ENCODE data around the gene FZD4.
A peak's percentile ranks its signal among the peaks of the same experiment; 100 is the strongest.
"Not testable (repeated sequence)": the region's sequence is repeated elsewhere in the genome, so short reads cannot be mapped to it uniquely, and the experiment has no call there.

The FZD4 gene

DNA sequence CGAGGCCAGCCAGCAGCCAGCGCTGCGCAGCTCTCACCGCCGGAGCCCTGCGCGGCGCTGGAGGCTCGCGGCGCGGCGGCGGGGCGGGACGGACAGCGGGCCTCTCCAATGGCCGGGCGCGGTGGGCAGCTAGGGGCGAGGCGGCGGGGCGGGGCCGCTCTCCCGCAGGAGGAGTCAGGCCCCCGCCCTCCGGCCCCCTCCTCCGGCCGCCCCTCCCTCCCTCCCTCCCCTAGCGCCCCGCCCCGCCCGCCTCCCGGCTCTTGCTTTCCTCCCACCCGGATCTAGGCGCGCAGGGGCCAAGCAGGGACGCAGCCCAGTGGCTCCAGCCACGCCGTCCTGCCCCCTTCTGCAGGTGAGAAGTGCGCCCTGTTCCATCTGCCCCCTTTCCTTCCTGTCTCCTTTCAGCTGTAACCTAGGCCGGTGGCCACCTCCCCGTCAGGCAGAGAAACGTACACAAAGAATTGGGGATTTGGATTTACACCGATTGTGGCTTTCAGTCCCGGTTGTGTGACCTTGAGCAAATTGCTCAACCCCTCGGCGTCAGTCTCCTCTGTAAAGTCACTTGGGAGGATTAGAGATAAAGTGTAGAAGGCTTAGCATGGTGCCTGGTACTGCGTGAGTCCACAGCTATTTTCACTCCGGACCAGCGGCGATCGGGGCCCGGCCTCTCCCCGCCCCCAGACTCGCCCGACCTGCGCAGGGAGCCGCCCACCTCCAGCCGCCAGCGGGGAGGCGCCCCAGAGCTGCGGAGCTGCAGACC lies at the start of gene FZD4:
TSS of gene FZD4 (minus strand) at position 35 of the 760 bp plus-strand sequence. CDS start 310 bp downstream, outside the sequence.
- DNase-seq (ENCODE audit: low read depth in 2 of 3, low spot score in 2 of 3): peak; percentile 18 to 46 (median 32)

DNA sequence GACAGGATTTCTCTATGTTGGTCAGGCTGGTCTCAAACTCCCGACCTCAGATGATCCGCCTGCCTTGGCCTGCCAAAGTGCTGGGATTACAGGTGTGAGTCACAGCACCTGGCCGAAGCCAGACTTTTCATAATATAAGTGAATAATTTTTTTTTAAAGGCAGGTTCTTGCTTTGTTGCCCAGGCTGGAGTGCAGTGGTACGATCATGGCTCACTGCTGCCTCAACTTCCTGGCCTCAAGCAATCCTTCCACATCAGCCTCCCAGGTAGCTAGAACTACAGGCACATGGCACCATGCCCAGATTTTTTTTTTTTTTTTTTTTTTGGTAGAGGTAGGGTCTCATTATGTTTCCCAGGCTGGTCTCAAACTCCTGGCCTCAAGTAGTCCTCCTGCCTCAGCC lies 49.1 kb upstream of the FZD4 start:
- DNase-seq (ENCODE audit: low read depth in 2 of 3, low spot score in 2 of 3): not testable (repeated sequence)

DNA sequence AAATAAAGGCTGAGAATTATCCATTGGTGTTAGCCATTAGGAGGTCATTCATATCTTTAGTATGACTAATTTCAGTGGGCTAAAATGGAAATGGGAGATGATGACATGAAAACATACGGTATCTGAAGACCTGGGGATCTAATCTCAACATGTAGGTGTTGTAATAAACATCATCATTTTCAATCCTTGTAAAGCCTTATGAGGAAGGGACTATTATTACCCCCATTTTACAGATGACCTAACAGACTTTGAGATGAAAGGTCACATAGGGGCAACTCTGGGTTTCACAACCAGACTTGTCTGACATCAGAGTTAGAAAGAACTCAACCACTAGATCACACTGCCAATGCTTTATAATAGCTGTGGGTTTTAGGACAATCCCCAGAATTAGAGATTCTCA lies 47.7 kb upstream of the FZD4 start:
- DNase-seq (ENCODE audit: low read depth in 2 of 3, low spot score in 2 of 3): no peak

DNA sequence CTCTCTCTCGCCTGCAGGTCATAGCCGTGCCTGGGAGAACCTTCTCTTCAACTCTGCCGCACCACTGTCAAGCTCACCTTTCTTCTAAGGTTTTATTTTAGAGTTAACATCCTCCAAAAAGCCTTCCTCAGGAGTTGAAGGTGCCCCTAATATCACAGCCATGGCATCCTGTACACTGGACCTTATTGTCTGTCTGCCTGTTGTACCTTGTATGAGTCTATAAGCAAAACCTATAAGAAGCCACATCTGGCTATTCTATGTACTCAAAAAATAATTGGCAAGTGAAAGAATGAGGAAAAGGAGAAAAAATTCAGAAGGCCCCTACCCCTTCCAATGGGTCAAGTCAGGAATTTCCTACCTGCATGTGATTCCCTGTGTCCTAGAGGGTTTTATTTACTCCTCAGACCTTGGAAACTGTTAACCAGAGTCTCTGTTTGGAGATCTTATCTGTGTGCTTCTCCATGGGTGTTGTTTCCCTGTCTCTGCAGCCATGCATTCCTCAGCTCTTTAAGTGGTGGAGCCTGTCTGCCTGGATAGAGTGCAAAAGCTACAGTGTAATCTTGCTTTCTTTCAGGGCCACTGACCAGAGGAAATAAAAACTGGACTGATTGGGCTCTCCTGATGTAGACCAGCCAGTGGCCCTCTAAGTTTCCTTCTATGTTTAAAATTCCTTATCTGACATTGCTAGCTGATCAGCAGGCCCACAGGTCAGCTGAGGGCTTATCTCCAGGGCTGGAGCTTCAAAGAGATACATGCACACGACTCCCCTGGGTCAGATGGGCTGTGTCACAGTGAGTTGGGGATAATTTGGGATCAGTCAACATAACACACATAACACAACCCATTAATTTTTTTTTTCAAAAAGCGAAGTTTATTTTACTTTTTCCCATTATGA lies 44.9 kb upstream of the FZD4 start:
- no peak for DNase-seq (ENCODE audit: low read depth in 2 of 3, low spot score in 2 of 3)

DNA sequence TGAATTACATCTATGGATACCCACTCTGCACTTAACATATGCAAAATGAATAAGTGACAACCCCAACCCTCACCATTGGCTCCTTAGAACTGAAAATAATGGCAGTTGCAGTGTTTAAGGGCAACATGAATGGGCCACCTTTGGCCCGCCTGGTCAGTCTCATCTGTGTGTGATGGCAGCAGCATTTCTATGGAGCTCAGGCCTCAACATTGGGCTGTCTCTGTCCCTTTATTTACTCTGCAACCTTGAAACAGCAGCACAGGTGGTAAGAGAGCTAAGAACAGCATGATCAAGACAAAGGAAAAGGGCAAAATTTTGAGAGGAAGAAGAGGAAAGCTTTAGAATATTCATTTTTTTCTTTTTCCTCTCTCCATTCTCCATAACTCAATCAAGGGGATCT lies 44.2 kb upstream of the FZD4 start:
- no peak for DNase-seq (ENCODE audit: low read depth in 2 of 3, low spot score in 2 of 3)

DNA sequence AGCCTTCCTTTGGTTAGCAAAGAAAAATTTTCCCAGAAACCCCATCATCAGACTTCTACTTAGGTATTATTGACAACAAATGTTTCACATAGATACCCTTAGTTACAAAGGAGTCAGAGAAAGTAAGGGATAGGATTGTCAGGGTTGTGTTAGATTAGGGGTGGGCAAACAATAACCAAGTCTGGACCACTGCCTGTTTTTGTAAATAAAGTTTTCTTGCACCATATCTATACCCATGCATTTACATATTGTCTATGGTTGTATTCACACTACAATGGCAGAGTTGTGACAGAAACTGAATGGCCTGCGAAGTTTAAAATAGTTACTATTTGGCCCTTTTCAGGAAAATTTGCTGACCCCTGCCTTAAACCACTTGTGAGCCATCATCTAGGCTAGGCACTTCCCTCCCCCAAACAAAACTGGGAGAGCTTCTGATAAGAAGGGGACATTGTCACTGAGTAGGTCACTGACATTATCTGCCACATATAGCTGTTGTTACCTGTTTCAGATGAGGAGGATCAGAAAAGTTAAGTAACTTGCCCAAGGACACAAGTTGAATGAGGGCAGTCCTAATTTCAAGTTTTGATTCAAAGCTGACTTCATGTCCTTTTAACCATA lies 41.9 kb upstream of the FZD4 start:
- DNase-seq (ENCODE audit: low read depth in 2 of 3, low spot score in 2 of 3): no peak

DNA sequence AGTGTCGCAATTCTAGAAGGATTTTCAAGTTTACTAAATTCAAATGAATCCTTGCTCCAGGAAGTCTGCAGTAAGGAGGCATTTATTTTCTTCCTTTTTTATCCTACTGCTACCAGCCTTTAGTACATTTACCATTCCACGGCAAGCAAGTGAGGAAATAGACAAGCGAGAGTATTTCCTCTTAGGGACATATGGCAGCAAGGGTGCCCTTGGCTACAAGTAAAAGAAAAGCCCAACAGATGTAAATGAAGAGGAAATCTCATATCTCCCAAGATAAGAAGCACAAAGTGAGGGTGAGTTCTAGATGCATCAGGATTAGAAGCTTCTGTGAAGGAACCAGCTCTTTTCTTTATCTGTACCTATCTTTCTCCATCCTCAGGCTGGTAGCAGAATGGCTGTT lies 37.8 kb upstream of the FZD4 start:
- DNase-seq (ENCODE audit: low read depth in 2 of 3, low spot score in 2 of 3): no peak

DNA sequence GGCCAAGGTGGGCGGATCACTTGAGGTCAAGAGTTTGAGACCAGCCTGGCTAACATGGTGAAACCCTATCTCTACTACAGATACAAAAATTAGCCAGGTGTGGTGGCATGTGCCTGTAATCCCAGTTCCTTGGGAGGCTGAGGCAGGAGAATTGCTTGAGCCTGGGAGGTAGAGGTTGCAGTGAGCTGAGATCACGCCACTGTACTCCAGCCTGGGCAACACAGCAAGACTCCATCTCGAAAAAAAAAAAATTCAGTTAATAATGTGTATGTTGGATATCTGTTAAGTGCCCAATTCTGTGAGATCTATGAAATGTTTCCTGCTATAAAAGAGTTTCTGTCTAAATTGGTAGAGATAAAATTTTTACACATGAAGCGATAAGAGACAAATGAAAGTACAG lies 37.1 kb upstream of the FZD4 start:
- DNase-seq (ENCODE audit: low read depth in 2 of 3, low spot score in 2 of 3): not testable (repeated sequence)

DNA sequence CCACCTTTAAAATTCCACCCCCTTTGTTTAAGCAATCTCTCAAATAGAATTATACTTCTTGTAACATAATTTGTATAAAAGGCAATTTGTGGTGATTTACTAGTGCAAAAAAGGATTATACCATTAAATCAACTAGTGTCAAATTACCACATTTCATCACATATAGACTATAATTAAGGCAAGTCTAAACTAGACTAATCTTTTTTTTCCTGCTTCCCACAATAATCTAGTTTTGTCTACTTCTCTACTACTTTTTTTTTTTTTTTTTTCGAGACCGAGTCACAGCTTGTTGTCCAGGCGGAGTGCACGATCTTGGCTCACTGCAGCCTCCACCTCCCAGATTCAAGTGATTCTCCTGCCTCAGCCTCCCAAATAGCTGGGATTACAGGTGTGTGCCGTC lies 36.1 kb upstream of the FZD4 start:
- no peak for DNase-seq (ENCODE audit: low read depth in 2 of 3, low spot score in 2 of 3)

DNA sequence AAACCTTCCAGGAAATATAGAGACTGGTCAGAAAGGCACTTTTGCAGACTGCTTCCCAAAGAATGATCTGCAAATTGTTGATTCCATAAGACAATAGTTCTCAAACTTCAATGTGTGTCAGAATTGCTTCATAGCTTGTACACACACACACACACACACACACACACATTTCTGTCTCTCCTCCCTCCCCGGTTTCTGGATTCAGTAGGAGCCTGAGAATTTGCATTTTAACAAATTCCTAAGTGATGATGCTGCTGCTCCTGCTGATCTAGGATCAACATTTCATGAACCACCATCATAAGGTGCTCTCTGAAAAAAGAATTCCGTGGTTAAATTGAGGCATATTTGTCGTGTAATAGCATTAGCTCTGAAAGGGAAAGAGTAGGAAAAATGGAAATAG lies 35.3 kb upstream of the FZD4 start:
- DNase-seq (ENCODE audit: low read depth in 2 of 3, low spot score in 2 of 3): no peak

DNA sequence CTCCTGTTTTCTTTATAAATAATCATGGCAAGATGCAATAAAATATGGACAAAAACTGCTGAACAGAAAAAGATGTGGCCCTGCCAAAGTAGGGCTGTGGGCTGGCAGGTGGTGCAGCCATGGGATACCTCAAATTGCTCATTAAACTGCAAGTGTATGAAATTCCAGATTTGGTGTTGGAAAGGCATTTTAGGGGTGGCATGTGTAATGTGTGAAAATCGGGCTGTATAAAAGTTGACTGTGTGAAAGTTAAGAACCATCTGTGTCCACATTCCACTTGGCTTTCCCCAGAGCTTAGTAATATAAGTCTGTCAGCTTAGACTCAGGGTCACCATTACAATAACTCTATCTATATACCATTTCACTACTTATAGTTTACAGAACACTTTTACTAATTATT lies 34.8 kb upstream of the FZD4 start:
- DNase-seq (ENCODE audit: low read depth in 2 of 3, low spot score in 2 of 3): no peak

DNA sequence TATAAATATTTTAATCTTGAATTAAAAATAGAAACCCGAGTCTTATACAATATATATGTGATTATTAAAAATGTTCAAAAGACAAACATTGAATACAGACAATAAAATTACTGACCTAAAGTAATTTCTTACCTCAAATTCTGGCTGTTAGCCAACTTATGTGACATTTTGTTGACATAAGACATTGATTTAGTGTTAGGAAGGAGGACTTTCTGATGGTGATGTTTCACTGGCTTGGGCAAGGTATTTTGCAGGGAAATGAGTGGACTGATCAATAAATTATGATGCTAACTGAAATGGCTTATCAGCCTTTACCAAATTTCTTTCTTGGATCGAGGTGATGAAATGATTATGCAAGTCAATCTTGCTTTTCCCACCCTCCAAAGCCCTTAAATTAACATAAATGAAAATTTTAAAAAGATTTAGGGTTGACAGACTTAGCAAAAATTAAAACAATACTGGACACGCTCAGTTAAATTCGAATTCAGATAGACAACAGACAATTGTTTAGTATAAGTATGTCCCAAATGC lies 33.2 kb upstream of the FZD4 start:
- no peak for DNase-seq (ENCODE audit: low read depth in 2 of 3, low spot score in 2 of 3)

DNA sequence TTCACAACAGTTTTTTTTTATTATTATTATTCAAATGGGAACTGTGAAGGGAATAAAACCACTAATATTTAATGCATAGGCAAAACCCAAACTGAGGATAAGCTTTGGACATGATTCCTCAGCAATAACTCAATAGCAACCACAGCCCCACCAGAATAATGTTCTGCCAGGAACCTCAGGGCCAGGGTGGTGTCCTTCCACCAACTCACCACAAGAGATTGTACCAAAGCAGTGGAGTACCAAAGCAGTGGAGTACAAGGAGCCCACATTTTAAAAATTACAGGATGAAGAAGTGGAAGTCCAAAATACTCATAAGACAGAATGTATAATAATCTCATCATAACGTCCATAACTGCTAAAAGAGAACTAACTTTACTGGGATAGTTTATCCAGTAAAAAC lies 32.5 kb upstream of the FZD4 start:
- DNase-seq (ENCODE audit: low read depth in 2 of 3, low spot score in 2 of 3): no peak

DNA sequence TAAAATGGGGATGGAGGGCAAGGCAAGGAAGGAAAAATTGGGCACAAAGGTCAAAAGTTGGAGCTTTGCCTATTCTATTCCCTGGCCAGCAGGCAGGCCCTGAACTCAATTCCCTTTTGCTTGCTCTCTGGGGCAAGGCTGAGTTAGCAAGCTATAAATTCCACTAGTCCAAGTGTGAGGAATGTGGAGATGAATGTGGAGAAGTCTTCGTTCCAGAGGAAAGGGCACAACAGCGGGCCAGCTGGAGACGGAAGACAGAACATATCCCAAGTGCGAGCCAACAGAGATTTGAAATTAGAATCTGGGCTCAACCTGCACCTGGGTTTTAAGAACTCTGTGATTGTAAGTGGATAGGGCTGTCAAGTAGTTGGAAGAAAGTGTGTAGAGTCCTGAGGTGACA lies 29.5 kb upstream of the FZD4 start:
- no peak for DNase-seq (ENCODE audit: low read depth in 2 of 3, low spot score in 2 of 3)

DNA sequence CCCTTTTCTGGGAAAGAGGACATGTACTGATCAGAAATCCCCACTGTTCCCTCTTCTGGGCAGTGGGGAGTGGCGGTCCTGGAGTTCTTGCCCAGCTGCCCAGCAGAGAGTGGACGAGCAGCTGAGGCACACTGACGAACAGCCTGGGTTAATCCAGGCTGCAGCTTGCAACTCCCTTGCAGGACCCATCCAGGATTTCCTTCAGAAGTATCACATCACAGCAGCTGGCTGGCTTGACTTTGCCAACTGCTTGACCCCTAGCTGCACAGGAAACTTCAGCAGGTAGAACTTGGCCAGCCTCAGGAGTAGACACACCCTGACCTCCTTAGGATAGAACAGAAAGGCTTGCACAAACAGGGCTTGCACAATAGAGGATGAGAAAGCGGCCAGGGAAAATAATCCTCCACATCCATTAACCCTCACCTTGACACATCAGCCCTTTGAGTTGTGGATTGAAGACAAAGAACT lies 27.9 kb upstream of the FZD4 start:
- DNase-seq (ENCODE audit: low read depth in 2 of 3, low spot score in 2 of 3): no peak

DNA sequence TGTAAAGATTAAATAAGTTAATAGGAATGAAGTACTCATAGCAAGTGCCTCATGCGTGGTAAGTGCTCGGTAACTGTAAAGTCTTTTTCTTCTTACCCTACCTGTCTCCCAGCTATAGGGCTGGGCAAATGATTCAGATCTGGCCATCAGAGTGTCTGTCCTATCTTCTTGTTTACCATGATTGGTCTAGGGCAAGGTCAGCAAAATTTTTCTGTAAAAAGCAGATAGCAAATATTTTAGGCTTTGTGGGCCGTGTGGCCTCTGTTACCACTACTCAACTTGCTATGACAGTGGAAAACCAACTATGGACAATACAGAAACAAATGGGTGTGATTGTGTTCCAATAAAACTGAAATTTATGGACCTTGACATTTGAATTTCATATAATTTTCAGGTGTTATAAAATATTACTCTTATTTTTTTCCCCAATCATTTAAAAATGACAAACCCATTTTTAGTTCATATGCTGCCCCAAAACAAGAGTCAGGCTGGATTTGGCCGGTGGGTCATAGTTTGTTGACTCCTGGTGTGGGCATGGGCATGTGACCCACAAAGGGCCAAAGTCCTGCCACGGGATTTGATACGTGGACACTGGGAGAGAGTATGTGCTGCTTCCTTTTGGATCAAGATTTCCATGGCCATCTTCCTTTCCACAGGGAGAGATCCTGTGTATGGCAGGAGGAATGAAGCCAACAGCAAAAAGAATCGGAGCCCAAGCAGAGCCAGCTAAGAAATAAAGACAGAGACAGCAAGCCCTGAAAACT lies 26.8 kb upstream of the FZD4 start:
- no peak for DNase-seq (ENCODE audit: low read depth in 2 of 3, low spot score in 2 of 3)

DNA sequence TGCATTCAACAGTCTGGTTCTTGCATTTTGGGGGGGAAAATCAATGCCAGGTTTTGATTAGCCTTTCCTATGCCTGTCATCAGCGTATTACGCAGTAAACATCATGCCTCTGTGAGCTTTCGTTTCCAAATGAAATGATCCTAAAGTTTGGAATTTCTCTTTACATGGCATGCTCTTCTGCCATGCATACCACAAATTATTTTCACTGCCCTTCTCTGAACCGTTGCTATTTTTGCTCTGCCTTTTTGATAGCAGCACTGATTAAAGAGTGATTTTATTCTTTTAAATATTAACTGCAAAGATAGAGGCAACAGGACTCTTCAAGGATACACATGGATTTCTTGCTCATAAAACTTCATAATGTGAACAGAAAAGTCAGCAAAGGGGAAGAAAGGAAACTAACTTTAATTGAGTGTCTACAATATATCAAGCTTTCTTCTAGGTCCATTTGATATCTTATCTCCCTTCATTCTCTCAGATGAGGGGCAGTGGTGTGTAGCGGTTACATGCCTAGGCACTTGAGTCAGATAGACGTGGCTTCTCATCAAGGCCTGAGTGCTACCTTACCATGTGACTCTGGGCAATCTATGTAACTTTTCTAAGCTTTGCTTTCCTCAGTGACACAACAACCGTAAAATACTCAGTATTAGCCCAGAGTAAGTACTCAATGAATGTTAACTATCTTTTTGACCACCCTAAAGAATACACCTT lies 25.0 kb upstream of the FZD4 start:
- DNase-seq (ENCODE audit: low read depth in 2 of 3, low spot score in 2 of 3): no peak

DNA sequence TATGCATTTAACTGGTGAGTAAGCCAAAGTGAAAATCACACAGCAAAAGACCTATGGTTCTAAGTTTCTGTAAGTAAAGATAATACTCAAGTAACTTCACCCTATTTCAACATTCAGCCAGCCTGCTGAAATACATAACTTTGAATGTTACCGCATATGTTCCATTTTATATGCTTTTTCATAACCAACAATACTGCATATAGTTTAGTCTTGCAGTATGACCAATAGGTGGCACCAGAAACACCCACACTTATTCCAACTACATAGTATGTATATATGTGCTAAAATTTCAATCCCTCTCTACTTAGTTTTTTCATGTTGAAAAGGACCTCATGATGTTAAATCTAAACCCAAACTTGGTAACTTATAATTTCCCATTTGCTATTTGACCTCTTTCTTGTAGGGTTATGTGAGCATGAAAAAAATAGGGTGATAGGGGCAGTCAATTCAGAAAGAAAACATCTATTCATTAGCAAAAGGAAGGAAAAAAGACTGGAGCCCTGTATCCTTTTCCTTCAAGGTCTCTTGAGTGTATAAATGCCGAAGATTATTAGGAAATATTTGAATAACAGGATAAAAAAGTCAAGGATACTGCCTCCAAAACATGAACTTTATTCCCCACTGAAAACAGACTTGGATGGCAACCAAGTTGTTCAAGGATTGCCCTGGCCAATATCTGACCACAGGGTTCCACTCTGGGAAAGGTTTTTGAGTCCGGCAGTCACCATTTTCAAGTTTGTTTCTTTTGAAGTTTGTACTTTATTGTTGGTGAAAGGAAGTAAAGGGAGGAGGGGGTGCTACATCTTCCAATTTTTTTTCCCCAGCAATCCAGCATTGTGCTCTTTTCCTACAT lies 23.8 kb upstream of the FZD4 start:
- DNase-seq (ENCODE audit: low read depth in 2 of 3, low spot score in 2 of 3): no peak

DNA sequence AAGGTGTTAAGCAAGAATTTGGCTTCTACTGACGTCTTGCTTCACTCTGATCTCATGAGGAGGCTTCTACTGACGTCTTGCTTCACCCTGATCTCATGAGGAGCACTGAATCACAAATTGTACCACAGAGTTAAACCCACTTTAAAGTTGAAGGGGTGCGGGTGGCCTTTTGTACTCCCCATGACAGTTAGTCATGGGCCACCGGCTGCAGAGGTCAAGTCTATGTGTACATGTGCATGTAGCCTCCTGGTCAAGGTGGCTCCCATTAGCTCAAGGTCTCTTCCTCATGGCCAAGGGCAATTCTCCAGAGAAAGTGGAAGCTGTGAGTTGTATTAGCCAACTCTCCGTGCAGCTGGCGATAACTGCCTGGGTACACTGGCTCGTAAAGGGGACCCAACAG lies 23.1 kb upstream of the FZD4 start:
- DNase-seq (ENCODE audit: low read depth in 2 of 3, low spot score in 2 of 3): no peak

Data from activated CD8-positive, alpha-beta memory T cell treated with anti-CD3 and anti-CD28 coated beads for 48 hours (primary cell).